Stimulated activated memory B cell treated with anti-CD40 and anti-IgM and Interleukin-4, amounts not matched to agents 10 μg/mL and 1 μg/mL and 100 μg/mL, for 72 hours (primary cell): Measurements from ENCODE around the gene MUL1.
A peak's percentile ranks its signal among the peaks of the same experiment; 100 is the strongest.
"Not testable (repeated sequence)": the region's sequence is repeated elsewhere in the genome, so short reads cannot be mapped to it uniquely, and the experiment has no call there.

Source experiments
- ATAC-seq: fragments of 150-1000 bp; cut with Tn5 transposase; 2 replicates; pipeline ENCODE4 v1.10.0; 2021
- H3K27ac Mint-ChIP-seq: one replicate; pipeline ENCODE4 v1.8.0; 2022; ENCODE audit warnings: mild to moderate bottlenecking, mixed read lengths
- H3K27me3 Mint-ChIP-seq: one replicate; pipeline ENCODE4 v1.8.0; 2022; ENCODE audit warnings: mixed read lengths
- H3K36me3 Mint-ChIP-seq: one replicate; pipeline ENCODE4 v1.8.0; 2022; ENCODE audit warnings: mixed read lengths
- H3K4me1 Mint-ChIP-seq: one replicate; pipeline ENCODE4 v1.8.0; 2022; ENCODE audit warnings: mixed read lengths
- H3K4me3 Mint-ChIP-seq: one replicate; pipeline ENCODE4 v1.8.0; 2022; ENCODE audit warnings: mild to moderate bottlenecking, moderate library complexity, mixed read lengths
- H3K9me3 Mint-ChIP-seq: one replicate; pipeline ENCODE4 v1.8.0; 2022; ENCODE audit warnings: mixed read lengths

Gene MUL1

DNA sequence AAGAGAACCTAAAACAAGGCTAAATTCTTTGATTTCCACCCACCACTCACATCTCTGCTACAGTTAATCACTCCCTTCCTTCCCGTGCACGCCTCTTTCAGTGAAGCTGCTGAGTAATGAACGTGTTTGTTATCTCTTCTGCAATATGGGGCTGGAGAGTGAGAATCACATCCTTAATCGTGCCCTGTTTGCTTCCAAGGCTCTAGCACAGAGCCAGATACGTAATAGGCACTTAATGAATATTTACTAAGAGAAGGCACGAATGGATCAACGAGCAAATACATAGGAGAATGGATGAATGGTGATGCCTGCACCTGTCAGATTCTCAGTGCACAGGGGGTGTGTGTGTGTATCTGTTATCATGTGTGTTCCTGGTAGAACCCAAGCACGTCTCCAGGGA lies 22.4 kb upstream of the MUL1 start:
- H3K36me3 Mint-ChIP-seq, result no peaks in the 10 kb centered on the region
- H3K27ac Mint-ChIP-seq, result no peak overlapping the region
- no peak overlapping the region for H3K4me3 Mint-ChIP-seq
- no peaks in the 10 kb centered on the region for H3K9me3 Mint-ChIP-seq
- peaks cover 72% of the 10 kb centered on the region for H3K27me3 Mint-ChIP-seq
- no peak for ATAC-seq
- H3K4me1 Mint-ChIP-seq, result no peaks in the 10 kb centered on the region

- Mint-ChIP-seq H3K4me1 (no peaks in the 10 kb centered on the region), H3K27ac (no peak overlapping the region), H3K36me3 (no peaks in the 10 kb centered on the region), H3K4me3 (no peak overlapping the region), H3K9me3 (no peaks in the 10 kb centered on the region), H3K27me3 (peaks cover 51% of the 10 kb centered on the region)
- no peak for ATAC-seq
Measured at GRCh38 chr1:20528221-20528620, 20.3 kb upstream of the MUL1 start.

DNA sequence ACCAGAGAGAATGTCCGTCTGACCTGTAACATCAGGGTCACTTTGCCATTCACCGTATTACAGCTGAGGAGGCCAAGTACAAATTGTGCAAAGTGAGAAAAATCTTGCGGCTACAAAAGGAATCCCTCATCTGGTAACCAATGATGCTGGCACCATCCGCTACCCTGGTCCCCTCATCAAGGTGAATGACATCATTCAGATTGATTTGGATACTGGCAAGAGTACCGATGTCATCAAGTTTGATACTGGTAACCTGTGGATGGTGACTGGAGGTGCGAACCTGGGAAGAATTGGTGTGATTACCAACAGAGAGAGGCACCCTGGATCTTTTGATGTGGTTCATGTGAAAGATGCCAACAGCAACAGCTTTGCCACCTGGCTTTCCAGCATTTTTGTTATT lies 18.3 kb upstream of the MUL1 start:
- Mint-ChIP-seq H3K4me3 (no peak overlapping the region), H3K27me3 (peaks cover 39% of the 10 kb centered on the region)

DNA sequence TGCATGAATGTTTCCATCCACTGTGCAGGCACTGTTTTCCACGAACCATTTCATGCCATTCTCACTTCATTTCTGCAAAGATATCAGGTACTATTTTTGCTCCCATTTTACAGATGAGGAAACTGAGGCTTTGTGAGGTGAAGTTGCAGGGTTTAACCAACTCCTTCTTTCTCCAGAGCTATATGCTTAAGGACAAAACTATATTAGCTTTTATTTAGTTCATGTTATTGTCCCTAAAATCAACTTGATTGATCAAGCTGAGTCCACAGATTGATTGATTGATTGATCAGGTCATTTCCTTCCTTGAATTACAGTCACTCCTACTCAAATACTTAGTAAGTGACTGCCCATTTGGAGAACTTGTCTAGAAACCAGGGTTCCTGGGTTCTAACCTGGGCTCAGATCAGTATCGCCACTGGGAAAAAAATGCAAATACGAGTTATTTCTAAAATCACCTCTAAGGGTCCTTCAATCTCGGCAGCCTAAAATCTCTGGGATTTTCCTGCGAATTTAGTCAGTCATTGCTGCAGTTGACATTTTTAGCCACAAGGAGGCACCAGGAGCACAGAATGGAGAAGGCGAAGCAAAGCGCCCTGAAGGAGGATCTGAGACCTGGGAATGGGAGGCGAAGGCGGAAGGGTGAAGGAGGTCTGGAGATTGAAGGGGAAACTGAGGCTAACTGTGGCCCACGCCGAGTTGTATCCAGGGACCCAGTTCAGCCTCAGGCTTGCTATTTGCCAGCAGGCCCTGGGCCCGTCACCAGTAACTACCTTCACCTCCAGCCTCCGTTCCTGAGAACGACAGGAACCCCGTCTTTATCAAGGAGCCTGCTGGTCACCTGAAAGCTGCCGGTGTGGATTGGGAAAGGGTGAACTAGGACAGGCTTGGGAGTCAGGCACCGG lies 14.3 kb upstream of the MUL1 start:
- H3K4me1 Mint-ChIP-seq, result peaks cover 6% of the 10 kb centered on the region
- no peak for ATAC-seq
- H3K4me3 Mint-ChIP-seq, result no peak overlapping the region
- H3K27ac Mint-ChIP-seq, result no peak overlapping the region
- no peaks in the 10 kb centered on the region for H3K36me3 Mint-ChIP-seq
- H3K9me3 Mint-ChIP-seq, result no peaks in the 10 kb centered on the region
- peaks cover 9% of the 10 kb centered on the region for H3K27me3 Mint-ChIP-seq

More for the DNA sequence above, 18.3 kb upstream of the MUL1 start:
- no peak overlapping the region for H3K27ac Mint-ChIP-seq
- no peaks in the 10 kb centered on the region for H3K9me3 Mint-ChIP-seq
- no peaks in the 10 kb centered on the region for H3K36me3 Mint-ChIP-seq
- ATAC-seq, result no peak
- H3K4me1 Mint-ChIP-seq, result peaks cover 6% of the 10 kb centered on the region

- not testable (repeated sequence) for H3K4me3 Mint-ChIP-seq
- peaks cover 25% of the 10 kb centered on the region for H3K27me3 Mint-ChIP-seq
Measured at GRCh38 chr1:20519609-20520262, 11.8 kb upstream of the MUL1 start.

GRCh38 chr1:20511518-20512428 lies 3.8 kb upstream of the MUL1 start:
- no peak overlapping the region for H3K4me3 Mint-ChIP-seq
- ATAC-seq, result no peak
- H3K4me1 Mint-ChIP-seq, result peaks cover 16% of the 10 kb centered on the region
- no peak overlapping the region for H3K27ac Mint-ChIP-seq
- H3K36me3 Mint-ChIP-seq, result no peaks in the 10 kb centered on the region
- no peaks in the 10 kb centered on the region for H3K9me3 Mint-ChIP-seq
- H3K27me3 Mint-ChIP-seq, result peaks cover 28% of the 10 kb centered on the region

More at GRCh38 chr1:20519609-20520262, 11.8 kb upstream of the MUL1 start:
- not testable (repeated sequence) for H3K4me1 Mint-ChIP-seq, ATAC-seq, H3K27ac Mint-ChIP-seq, H3K9me3 Mint-ChIP-seq, H3K36me3 Mint-ChIP-seq

GRCh38 chr1:20508411-20508771 lies 440 bp upstream of the MUL1 start:
- peaks cover 40% of the 10 kb centered on the region for H3K4me1 Mint-ChIP-seq
- H3K27ac Mint-ChIP-seq, result peak overlapping the region; percentile 82
- peaks cover 5% of the 10 kb centered on the region for H3K36me3 Mint-ChIP-seq
- no peaks in the 10 kb centered on the region for H3K9me3 Mint-ChIP-seq
- peaks cover 9% of the 10 kb centered on the region for H3K27me3 Mint-ChIP-seq
- ATAC-seq, result no peak
- H3K4me3 Mint-ChIP-seq, result peak overlapping the region; percentile 83

GRCh38 chr1:20507248-20507563 lies 745 bp downstream of the MUL1 start:
- peak; percentile 29 for ATAC-seq
- Mint-ChIP-seq H3K27ac (peak overlapping the region; percentile 82), H3K36me3 (peaks cover 5% of the 10 kb centered on the region), H3K9me3 (no peaks in the 10 kb centered on the region), H3K4me3 (peak overlapping the region; percentile 83), H3K27me3 (no peaks in the 10 kb centered on the region), H3K4me1 (peaks cover 40% of the 10 kb centered on the region)

DNA sequence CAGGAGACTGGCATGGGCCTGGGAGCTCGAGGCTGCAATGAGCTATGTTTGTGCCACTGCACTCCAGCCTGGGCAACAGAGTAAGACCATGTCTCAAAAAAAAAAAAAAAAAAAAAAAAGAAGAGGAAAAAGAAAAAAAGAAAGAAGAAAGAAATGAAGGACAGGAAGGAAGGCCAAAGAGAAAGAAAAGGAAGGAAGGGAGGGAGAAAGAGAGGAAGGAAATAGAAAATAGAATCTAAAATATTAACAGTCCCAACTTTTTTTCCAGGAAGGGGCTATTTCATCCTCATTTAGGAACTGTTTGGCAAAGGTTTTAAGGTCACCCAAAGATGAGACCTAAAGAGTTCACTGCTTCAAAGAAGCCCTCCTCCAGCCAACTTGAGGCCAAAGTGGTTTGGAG lies 2.5 kb downstream of the MUL1 start:
- H3K4me3 Mint-ChIP-seq, result no peak overlapping the region
- H3K36me3 Mint-ChIP-seq, result peaks cover 16% of the 10 kb centered on the region
- no peaks in the 10 kb centered on the region for H3K9me3 Mint-ChIP-seq
- no peaks in the 10 kb centered on the region for H3K27me3 Mint-ChIP-seq
- peaks cover 34% of the 10 kb centered on the region for H3K4me1 Mint-ChIP-seq
- no peak for ATAC-seq
- H3K27ac Mint-ChIP-seq, result no peak overlapping the region

DNA sequence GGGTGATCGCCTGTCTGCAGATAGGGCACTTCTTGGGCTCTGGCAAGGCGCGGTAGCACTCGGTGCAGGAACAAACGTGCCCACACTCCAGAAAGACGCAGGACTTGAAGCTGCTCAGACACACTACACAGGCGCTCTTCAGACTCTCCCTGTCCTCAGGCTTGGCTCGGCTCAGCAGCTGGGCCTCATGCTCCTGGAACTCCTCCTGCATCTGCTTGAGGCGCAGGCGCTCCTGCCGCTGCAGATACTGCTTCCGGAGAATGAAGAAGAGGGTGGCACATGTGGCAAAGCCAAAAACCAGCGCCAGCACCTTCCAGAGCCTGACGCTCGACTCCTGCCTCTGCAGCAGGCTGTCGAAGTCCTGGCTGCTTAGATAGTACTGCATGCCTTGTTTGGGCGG lies 7.2 kb downstream of the MUL1 start:
- no peaks in the 10 kb centered on the region for H3K9me3 Mint-ChIP-seq
- no peak overlapping the region for H3K4me3 Mint-ChIP-seq
- H3K27ac Mint-ChIP-seq, result no peak overlapping the region
- peaks cover 33% of the 10 kb centered on the region for H3K36me3 Mint-ChIP-seq
- peaks cover 18% of the 10 kb centered on the region for H3K4me1 Mint-ChIP-seq
- no peak for ATAC-seq
- H3K27me3 Mint-ChIP-seq, result no peaks in the 10 kb centered on the region

- Mint-ChIP-seq H3K27ac (no peak overlapping the region), H3K9me3 (no peaks in the 10 kb centered on the region), H3K4me1 (peaks cover 8% of the 10 kb centered on the region), H3K36me3 (peaks cover 33% of the 10 kb centered on the region), H3K4me3 (no peak overlapping the region), H3K27me3 (no peaks in the 10 kb centered on the region)
- ATAC-seq, result no peak
Measured at GRCh38 chr1:20499718-20500117, 8.2 kb downstream of the MUL1 start.

GRCh38 chr1:20499105-20499504 lies 8.8 kb downstream of the MUL1 start:
- no peaks in the 10 kb centered on the region for H3K27me3 Mint-ChIP-seq
- H3K36me3 Mint-ChIP-seq, result peaks cover 31% of the 10 kb centered on the region
- no peak overlapping the region for H3K4me3 Mint-ChIP-seq
- no peaks in the 10 kb centered on the region for H3K9me3 Mint-ChIP-seq
- H3K4me1 Mint-ChIP-seq, result peaks cover 2% of the 10 kb centered on the region
- ATAC-seq, result no peak
- H3K27ac Mint-ChIP-seq, result no peak overlapping the region

- Mint-ChIP-seq H3K27me3 (no peaks in the 10 kb centered on the region), H3K9me3 (no peaks in the 10 kb centered on the region), H3K4me3 (no peak overlapping the region), H3K4me1 (peaks cover 3% of the 10 kb centered on the region), H3K27ac (no peak overlapping the region), H3K36me3 (peaks cover 28% of the 10 kb centered on the region)
- ATAC-seq, result no peak
Measured at GRCh38 chr1:20498116-20498515, 9.8 kb downstream of the MUL1 start.

DNA sequence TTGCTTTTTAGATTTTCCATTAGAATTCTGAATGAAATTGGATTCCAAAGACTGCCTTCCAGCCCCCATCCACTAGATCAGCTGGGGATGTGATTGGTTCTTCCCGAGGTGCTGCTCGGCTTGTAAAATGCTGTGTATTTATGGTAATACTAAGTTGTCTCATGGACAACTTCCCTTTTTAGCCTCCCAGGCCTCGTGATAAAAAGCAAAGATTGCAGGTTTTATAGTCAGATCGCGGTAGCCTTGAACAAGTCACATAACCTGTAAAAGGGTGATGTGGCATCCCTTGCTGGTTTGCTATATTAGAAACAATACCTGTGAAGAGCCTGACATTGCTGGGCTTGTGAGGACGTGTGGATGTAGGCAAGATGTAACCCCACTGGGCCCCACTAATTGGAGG lies 10.4 kb downstream of the MUL1 start:
- H3K4me3 Mint-ChIP-seq, result no peak overlapping the region
- H3K4me1 Mint-ChIP-seq, result peaks cover 7% of the 10 kb centered on the region
- ATAC-seq, result no peak
- H3K36me3 Mint-ChIP-seq, result peaks cover 28% of the 10 kb centered on the region
- no peaks in the 10 kb centered on the region for H3K27me3 Mint-ChIP-seq
- no peak overlapping the region for H3K27ac Mint-ChIP-seq
- H3K9me3 Mint-ChIP-seq, result no peaks in the 10 kb centered on the region

GRCh38 chr1:20496725-20497383 lies 11.1 kb downstream of the MUL1 start:
- not testable (repeated sequence) for ATAC-seq, H3K9me3 Mint-ChIP-seq, H3K4me1 Mint-ChIP-seq, H3K27me3 Mint-ChIP-seq, H3K27ac Mint-ChIP-seq, H3K4me3 Mint-ChIP-seq
- H3K36me3 Mint-ChIP-seq, result peaks cover 28% of the 10 kb centered on the region
